ENCODE measurements around the gene NSG1.
"Not testable (repeated sequence)": the region's sequence is repeated elsewhere in the genome, so short reads cannot be mapped to it uniquely, and the experiment has no call there.

NSG1 gene, protein sequence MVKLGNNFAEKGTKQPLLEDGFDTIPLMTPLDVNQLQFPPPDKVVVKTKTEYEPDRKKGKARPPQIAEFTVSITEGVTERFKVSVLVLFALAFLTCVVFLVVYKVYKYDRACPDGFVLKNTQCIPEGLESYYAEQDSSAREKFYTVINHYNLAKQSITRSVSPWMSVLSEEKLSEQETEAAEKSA

DNA sequence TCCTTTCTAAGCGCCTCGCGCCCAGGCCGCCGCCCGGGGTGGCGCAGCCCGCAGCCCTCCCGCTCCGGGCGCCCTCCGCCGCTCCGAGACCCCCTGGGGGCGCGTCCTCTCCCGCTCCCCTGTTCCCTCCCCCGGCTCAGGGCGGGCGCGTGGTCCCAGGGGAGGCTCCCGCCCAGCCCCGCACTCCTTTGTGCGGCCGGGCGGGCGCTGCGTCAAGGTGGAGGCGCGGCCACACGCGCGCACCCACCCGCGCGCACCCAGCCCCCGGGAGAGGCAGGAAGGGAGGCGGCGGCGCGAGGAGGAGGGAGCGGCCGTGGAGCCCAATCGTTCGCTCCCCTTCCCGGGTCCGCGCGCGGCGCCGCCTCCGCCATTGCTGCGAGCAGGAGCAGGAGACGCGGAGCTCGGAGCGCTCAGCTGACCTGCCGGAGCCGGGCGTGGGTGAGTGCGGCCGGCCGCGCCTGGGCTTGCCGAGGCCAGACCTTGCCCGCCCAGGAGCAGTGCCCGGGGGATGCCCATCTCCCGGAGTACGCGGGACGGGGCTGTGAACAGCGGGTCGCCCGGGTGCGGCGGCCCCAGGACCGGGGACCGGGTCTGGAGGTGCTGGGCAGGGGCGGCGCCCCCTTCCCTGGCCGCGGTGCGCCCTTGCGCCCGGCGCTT is at the start of gene NSG1:
TSS of gene NSG1 (plus strand) at position 367 of the 657 bp plus-strand sequence. CDS start 528 bp downstream, outside the sequence.
- no peak for DNase-seq

DNA sequence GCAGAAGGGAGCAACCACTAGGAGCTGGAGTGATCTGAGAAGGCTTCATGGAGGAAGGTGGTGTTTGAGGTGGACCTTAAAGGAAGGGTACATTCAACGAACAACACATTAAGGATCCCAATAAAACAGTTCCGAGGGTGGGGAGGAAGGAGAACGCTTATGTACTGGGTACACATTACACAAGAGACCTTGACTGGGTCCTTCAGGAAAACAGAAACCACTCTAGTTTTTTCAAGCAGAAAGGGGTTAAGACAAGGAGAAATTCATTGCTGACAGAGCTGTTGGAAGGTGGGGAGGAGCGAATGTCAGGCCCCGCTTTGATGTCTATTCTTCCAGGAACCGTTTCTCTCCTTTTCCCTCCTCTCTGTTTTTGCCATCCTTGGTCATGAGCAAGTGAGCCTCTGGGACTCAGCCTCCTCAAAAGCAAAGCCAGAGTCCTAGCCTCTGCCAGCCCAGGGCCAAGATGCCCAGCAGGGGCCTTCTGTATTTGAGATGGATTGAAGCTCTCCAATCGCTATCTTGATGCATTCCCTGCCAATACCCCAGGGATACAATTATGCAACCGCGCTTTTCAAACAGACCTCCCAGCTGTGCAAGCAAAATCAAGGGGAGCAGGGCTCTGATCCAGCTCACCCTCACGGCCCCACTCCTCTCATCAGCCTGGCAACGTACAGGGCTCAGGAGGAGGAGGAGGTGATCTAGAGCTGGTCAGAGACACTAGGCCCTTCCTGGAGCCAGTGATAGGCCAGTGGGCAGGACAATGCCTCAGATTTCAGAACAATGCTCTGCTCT is 48.5 kb upstream of the NSG1 start:
- DNase-seq = no peak

DNA sequence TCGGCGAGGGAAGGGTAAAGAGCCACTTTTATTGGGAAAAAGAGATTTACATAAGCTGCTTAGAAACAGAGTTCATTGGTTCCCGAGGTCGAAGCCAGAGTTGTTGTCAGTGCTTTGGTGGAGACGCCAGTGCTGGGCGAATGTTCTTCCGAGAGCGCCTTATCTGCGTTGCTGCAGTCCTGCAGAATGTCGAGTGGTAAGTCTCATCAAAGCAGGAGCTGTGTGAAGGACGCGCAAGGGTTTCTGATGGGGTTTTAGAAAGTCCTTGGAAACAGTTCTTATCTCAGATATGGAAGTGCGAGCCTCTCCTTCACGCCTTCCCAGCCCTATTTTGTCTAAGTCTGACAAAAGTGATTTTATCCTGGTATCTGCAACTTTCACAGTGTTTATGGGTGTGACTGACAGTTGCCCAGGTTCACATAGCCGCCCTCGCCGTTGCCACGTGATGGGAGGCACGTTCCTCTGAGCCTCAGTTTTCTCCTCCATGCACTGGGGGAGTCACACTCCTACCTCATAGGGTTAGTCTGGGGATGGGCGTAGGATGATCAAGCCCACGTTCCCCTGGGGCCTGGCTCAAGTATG is 47.3 kb upstream of the NSG1 start:
- DNase-seq = no peak

DNA sequence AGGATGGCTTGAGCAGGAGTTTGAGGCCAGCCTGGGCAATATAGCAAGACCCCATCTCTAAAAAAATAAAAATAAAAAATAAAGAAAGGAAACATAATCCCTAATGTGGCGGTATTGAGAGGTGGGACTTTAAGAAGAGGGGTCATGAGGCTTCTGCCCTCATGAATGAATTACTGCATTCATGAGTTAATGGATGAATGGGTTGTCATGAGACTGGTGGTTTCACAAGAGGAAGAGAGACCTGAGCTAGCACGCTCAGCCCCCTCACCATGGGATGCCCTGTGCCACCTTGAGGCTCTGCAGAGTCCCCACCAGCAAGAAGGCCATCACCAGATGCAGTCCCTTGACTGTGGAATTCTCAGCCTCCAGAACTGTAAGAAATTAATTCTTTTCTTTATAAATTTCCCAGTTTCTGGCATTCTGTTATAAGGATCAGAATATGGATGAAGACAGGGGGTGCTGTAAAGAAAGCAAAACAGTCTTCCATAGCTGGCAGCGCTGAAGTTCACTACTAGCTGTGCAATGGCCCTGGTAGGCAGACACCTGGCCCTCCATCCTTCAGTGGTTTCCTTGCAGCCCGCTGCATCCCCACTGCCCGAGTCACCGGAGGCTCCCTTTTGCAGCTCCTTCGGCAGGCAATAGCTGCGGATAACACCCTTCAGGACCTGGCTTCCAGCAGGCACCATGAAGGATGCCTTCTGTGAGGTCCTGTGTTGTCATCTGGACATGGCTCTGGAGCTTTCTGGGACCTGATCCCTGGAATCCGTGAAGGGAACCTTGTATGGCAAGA is 44.8 kb upstream of the NSG1 start:
- no peak for DNase-seq

DNA sequence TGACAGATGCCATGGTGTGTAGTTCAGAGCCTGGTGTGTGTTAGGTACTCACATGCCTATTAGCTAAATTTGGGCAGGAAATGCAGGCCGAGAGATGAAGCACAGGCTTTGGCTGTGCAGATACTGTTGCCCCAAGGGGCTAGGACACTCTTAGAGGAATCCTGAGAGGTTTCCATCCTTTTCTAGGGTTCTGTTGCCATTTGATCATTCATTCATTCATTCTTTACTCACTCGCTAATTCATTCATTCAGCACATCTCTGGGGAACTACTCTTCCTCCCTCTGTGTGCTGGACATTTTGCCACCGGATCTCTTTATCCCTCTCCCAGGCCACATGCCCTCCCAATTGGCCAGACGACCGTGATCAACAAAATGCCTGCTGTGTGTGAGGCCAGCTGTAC is 43.9 kb upstream of the NSG1 start:
- DNase-seq = no peak

DNA sequence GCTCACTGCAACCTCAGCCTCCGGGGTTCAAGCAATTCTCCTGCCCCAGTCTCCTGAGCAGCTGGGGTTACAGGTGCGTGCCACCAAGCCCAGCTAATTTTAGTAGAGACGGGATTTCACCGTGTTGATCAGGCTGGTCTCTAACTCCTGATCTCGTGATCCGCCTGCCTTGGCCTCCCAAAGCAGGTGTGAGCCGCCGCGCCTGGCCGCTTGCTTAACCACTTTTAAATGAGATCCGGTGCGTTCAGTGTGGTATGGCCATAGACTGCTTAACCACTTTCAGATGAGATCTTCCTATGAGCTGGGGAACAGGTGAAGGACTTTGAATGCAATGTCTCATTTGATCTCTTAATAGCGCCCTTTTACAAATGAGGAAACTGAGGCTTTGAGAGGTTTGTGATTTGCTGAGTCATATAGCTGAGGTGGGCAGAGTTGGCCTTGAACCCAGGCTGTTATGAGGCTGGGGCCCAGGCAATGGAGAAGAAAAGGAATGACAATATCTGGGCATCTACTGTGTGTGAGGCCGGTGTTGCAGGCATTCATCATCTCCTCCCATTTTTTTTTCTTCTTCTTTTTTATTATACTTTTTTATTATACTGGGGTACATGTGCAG is 41.9 kb upstream of the NSG1 start:
- no peak for DNase-seq

DNA sequence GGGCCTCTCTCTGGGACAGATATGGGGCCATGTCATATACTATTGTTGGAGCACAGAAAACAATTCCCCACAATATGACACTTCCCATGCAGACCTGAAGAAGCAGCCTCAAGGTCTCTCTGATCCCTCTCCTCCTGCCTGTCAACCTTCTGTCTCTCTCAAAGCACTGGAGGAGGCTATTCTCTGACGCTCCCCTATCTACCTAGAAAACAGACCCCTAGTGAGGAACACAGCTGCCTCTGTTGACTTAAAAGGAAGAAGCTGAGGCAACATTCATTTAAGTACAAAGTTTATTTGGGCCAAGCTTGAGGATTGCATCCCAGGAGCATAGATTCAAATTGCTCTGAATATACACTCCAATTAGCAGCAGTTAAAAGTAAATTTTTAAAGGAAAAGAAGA is 39.3 kb upstream of the NSG1 start:
- no peak for DNase-seq

DNA sequence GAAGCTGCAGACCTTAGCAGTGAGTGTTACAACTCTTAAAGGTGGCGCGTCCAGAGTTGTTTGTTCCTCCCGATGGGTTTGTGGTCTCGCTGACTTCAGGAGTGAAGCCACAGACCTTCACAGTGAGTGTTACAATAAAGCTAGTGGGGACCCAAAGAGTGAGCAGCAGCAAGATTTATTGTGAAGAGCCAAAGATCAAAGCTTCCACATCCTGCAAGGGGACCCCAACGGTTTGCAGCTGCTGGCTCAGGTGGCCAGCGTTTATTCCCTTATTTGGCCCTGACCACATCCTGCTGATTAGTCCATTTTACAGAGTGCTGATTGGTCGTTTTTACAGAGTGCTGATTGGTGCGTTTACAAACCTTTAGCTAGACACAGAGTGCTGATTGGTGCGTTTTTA is 38.3 kb upstream of the NSG1 start:
- DNase-seq = not testable (repeated sequence)

DNA sequence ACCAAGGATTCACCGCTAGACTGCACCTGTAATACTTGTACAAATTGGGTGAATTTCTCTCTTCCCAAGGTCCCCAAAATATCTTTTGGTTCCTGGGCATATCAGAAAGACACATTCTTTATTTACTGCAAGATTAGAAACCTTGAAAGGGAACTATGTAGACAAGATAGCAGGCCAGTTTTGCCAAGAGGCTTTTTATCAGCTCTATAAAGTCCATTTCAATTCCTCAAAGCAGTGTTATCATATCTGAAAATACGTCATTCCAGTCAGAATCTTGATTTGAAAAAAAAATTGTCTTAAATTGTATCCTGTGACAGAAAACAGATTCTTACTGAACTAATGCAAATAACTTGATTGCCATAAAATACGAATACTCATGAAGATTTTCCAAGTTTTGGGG is 37.0 kb upstream of the NSG1 start:
- DNase-seq = no peak

DNA sequence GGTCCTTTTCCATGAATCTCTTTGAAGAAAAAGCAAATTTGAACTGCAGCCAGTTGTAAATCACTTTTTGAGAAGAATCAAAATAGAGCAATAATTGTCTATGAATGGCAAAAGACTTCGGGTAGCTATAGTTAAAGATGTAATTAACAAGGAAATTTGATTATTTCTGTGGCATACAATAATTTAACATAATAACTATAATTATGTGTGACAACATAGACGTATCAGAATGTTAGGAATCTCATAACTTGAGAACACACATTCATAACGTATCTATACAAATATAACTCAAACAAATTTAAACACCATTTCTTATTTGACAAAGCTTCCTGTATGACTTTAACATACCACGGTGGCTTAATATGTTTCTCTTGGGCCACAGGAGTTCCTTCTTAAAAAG is 36.0 kb upstream of the NSG1 start:
- no peak for DNase-seq

DNA sequence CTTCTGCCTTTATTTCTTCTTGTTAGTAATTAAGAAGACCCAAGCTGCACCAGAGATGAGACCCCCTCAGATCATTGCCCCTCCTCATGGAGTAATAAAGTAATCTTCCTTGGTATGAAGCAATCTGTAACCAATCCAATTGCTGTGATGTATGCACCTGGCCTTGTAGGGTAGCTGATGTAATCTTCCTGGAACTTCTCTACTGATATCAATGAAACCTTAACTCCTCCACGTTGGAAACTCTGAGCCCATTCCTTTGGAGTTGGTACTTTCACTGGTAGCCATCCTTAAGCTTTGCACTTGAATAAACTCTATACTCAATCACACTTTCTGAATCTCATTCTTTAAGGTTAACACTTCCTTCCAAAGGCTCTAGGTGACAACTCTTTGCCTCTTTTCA is 31.6 kb upstream of the NSG1 start:
- no peak for DNase-seq

DNA sequence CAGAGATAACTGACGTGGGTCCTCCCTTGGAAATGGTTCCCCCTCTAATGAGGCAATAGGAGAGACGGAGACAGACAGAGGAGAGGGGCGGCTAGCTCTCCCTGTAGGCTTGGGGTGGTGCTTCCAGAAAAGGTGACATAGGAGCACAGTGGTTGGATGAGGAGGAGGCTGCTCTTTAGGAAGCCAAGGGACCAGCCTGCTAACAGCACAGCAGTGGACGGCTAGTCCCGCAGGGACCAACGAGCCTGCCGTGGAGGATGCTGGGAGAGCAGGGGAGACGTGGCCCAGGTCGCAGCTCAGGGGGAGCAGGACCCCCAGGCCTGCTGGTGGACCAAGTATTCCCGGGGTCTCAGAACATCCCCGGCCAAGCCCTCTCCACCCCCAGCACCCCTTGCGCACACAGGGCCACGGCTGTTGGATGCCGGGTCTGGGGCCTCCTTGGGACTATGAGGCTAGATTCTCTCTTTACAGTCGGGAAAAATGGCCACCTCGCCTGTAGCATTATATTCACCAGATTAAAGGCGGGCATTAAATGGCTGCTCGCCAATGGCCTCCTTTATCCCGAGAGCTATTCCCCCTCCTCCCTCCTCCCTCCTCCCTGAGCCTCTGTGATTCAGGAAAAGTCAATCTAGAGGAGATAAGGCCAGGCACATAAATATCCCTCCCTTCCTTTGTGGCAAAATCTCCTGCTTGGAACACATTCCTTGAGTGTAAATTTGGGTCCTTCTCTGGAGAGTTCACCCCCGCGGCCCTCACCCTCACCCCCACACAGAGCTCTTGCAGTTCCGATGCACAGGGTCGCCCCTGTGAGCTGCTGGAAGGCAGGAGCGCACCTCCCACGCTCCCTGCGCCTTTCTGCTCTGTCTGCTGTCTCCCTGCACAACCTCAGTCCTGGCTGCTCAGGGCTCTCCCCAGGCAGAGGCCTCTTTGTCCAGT is 30.5 kb upstream of the NSG1 start:
- no peak for DNase-seq

DNA sequence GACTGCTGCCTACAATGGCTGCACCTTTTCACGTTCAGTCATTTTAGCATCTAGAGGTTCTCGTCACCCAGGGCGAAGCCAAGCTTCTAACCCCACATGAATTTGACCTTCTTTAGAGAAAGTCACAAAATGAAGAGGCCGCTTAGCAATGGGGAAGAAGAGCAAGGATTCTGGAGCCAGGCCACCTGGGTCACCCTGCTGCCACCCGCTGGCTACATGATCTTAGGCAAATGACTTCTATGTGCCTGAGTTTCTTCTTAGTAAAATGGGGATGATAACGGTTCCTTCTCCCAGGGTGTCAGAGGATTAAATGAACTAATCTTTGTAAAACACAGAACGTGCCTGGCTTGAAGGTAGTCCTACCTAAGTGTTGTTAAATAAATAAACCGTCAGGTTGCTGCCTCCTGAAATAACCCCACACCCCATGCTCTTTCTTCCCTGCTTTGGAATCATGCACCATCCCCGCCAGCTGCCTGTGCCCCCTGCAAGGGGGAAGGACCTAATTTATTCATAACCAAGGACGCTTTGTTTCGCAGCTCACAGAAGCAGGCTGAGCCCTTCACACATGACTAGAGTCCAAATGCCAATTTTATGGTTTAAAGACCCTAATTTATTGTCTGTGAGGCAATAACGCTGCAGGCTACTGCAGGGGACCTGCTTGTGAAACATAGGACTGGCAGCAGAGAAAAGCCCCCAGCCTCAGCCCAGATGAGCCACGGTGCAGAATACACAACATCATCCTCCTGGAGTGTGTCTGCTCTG is 28.6 kb upstream of the NSG1 start:
- no peak for DNase-seq

DNA sequence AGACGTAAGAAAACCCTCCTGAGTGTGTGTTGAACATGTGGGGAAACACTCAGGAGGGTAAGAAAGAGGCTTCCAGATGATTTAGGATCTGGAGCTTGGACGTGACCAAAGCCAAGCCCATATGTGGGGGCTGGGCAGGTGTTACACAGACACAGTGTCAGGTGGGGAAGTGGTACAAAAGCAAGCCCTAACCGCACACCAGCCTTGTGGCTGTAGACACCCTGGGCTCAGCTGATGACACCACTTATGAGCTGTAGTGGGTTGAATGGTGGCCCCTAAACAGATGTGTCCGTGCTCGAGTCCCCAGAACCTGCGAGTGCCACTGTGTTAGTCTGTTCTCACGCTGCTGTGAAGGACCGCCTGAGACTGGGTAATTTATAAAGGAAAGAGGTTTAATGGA is 25.0 kb upstream of the NSG1 start:
- DNase-seq = no peak

DNA sequence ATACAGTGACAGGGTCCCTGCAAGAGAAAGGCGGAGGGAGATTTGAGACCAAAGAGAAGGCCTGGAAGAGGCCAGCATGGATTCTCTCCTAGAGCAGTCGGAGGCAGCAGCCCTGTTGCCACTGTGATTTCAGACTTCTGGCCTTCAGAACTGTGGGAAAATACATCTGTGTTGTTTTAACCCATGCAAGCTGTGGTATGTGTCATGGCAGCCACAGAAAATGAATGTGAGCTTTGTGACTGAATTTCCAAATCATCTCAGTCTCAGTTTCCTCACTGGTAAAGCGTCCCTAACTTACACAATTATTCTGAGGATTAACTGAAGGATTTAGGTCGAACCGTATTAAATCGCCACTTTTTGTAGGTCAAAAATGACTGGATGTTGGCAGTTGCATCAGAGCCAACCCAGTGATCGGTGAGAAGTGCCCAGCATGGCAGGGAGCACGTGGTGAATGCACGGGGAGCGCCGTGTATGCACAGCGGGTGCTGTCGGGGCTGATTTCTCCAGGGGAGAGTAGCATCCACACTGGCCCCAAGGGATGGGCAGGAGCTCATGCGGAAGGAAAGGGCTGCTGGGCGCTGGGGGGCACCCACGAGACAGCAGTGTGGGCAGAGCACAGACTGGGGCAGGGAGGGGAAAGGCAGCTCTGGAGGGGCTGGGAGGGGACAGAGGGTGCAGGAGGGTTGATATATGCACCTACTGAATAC is 23.8 kb upstream of the NSG1 start:
- no peak for DNase-seq

DNA sequence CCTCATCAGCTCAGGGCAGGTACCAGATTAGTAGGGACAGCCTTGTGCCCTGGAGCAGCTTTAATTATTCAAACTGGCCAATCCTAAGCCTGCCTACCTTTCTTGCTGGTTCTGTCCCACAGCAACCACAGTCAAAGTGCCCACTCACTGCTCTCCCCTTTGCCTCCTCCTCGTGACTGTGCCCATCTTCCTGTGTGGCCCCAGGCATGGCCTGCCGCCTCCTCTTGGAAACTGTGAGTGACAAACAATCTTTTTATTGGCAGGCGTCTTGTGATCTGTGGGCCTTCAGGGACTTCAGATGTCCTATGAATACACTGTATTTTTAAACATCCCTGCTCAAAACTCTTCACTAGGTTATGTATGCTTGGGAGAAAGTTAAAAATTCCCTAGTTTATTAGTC is 22.8 kb upstream of the NSG1 start:
- DNase-seq = no peak

DNA sequence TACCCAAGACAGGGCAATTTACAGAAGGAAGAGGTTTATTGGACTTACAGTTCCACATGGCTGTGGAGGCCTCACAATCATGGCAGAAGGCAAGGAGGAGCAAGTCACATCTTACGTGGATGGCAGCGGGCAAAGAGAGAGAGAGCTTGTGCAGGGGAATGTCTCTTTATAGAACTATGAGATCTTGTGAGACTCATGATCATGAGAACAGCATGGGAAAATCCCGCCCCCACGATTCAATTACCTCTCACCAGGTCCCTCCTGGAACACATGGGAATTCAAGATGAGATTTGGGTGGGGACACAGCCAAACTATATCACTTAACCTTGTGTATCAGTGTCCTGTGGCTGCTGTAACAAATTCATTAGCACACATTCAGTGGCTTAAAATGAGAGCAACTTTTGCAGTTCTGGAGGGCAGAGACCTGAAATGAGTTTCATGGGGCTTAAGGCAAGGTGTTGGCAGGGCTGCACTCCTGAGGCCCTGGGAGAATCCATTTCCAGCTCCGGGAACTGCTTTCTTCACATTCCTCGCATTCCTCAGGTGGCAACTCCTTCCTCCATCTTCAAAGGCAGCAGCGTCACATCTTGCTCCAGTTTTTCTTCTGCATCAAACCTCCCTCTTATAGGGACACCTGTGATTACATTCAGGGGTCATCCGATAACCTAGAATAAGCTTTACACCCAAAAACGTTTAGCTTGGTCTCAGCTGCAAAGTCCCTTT is 22.3 kb upstream of the NSG1 start:
- DNase-seq = no peak

DNA sequence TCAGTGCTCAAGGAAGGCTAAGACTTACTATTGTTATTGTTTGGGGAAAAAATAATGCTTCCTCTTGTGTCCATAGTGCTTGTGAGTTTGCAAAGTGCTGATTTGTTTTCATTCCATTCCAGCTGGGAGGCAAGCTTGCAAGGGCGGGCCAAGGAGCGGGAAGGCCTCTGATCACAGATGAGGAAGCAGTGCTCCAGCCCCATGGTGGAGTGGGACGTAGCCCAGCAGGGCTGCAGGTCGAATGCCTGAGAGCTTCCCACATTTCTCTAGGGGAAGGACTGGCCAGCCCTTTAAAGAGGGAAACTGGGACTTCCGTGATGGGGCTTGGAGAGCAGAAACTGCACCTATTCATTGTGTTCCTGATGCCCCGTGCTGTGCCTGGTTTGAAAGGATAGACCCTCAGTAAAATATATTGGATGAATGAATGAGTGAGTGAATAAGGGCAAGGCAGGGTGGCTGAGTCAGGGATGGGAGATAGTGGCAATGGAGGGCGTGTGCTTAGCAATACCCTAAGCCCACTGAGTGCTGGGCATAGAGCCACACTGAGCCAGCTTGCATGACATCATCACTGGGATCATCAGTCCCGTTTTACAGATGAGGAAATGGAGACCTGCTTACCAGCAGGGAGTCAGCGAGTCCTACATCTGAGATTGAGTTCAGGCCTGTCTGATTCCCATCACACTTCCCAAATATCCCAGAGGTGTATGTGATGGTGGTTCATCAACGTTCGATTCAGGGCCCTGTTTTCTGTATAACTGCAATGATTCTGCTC is 17.9 kb upstream of the NSG1 start:
- no peak for DNase-seq

All from left hindlimb (tissue), 1 donor.